HG03342 (cell line): Measurements from ENCODE around the gene MAP4.
"Not testable (repeated sequence)": the region's sequence is repeated elsewhere in the genome, so short reads cannot be mapped to it uniquely, and the experiment has no call there.

Source experiments
- ATAC-seq: cut with Tn5 transposase; IDR thresholded peaks from one replicate; pipeline ENCODE4 v1.9.1; 2021; ENCODE audit warnings: mild to moderate bottlenecking, moderate library complexity; ENCODE audit not compliant: unreplicated experiment

Gene MAP4

DNA sequence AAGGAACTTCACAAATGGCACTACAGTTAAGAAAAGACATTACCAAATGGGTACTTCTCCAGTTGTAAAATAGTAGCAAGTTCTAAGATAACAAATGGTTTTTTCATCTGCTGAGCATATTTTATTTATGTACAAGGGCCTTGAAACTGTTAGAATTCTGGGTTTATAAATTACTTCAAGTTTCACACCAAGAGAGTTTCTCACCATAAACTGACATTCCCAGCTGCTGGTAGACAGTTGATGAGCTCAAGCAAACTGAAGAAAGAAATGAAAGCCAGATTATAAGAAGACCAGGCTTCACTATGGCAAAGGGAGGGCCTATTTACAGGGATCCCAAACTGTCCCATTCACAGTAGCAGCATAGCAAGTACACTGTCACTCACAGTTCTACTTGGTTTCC, 113.5 kb downstream of the MAP4 start:
- ATAC-seq = no peak

DNA sequence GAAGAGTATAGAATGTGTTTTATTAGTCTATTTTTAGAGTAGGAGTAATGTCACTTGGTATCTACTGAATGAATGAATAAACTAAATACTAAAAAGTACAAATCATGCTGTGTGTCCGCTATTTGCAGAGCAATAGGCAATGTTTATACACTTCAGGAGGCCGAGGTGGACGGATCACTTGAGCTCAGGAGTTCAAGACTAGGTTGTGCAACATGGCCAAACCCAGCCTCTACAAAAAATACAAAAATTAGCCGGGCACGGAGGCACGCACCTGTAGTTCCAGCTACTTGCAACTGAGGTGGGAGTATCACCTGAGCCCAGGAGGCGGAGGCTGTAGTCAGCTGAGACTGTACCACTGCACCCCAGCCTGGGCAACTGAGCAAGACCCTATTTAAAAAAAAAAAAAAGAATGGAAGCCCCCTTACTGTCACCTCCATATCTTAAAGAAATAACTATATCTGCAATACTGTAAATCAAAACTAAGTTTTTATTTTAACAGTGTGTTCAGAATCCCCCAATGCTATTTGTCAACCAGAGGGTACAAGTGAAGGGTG, 114.9 kb downstream of the MAP4 start:
- no peak for ATAC-seq

DNA sequence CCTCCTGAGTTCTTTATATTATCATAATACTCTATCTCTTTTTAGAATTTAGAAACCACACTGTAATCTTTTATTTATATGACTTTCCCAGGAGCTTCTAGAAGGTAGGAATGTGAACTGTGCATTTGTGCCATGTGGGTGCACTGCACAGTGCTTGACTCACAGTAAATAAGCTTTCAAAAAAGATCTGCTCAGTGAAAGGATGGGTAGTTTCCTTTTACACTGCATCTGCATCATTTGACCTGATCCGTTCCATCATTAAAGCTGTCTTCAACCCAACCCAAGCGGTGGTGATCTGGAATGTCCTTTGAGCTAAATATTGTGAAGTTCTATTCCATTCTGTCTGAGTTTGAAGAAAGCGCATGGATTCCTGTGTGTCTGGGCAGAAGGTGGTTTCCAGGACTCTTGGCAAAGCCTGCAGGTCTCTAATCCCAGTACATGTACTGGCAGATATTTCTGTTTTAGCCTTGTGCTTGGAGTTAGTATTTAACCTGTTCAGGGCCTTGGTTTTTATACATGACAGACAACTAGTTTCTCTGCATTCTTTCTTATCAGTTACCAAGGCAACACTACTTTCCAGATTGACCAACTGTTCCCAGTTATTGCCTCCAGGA, 116.6 kb downstream of the MAP4 start:
- ATAC-seq = no peak

DNA sequence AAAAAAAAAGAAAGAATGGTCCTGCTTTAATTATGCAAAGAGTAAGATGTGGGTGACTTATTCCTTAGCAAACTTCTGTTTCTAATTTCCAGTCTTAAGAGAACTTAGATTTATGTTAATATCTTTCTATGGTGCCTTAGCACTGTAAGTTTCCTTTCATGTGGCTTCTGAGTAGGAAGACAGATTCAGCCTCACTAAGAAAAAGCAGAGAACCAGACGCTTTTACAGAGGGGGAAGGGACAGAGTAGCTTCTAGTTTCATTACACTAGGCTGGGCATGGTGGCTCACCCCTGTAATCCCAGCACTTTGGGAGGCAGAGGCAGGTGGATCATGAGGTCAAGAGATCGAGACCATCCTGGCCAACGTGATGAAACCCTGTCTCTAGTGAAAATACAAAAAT, 118.3 kb downstream of the MAP4 start:
- no peak for ATAC-seq

DNA sequence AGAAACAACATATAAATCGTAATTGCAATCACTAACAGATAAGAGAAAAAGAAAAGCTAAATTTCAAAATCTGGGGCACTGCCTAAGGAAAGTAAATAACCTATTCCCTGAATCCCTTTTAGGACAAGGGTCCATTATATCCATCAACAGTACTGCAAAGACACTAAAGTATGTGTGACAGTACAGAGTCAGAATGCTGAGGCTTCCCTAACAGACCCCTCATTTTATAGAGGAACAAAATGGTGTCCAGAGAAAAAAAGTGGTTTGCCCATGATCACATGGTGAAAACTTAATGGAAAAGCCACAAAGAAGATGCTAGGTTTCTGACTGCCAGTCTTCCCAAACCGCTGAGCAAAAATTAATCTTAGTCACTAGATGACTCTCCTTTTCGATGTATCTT, 119.5 kb downstream of the MAP4 start:
- no peak for ATAC-seq

DNA sequence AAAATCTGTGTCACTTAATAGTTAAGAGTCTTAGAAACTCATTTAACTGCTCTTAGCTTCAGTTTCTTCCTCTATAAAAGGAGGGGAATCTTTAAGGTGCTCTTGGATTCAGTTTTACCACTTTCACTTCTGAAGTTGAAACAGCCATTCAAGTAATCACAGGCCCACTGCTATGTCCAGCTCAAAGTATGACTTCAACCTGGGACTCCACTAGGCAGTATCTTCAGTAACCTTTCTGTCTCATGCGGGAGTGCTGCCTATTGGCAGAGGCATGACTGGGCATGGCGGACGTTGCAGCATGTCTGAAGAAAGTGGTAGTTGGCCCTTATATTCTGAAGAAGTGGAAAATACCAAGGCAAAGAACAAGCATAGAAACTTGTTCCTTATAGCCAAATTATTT, 121.0 kb downstream of the MAP4 start:
- no peak for ATAC-seq

DNA sequence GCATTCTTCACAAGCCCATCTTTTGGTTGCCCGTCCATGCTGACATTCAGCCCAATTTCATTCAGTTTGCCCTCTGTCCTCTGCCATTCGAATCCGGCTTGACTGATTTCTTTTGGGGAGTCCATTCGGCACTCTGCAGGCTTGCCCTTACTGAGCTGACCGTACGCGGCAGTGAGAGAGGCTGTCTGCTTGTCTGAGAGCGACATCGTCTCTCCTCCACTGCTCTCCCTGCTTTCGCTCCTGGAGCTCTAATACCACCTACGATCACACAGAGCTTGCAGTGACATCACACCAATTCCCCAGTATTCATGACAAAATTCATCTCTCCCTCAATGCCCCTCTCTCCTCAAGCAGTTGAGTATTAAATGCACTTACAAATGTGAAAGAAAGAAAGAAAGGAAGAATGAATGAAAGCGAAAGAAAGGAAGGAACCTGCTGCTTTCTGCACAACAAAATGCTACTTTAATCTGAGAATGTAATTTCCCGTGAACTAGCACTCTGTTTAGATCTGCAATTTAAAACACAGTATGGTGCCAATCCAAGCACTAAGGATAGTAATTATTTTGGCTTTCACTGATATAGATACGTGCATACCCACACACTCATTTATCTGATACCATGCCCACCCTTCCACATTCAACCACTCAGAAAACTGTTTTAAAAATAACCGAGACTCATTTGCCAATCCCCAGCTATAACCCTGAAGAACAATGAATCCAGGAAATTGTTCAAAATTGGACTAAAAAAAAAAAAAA, 123.8 kb downstream of the MAP4 start:
- ATAC-seq = no peak

DNA sequence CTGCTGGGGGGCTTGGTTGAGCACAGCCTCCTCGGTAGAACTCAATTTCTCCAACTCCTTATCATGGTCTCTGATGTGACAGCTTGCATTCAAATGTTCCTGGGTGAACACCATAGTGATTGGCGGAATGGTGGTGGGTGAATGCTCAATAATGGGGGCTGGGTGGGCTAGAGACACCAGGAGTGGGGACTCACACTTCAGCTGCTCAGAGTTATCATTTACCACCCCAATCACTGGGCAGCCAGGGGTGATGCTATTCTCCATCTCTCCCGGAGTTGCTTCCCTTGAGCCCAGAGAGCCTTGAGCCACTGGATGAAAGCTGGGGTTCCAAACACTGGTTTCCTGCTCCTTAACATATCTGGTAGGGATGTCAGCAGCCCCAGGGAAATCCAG, 124.6 kb downstream of the MAP4 start:
- ATAC-seq = no peak

DNA sequence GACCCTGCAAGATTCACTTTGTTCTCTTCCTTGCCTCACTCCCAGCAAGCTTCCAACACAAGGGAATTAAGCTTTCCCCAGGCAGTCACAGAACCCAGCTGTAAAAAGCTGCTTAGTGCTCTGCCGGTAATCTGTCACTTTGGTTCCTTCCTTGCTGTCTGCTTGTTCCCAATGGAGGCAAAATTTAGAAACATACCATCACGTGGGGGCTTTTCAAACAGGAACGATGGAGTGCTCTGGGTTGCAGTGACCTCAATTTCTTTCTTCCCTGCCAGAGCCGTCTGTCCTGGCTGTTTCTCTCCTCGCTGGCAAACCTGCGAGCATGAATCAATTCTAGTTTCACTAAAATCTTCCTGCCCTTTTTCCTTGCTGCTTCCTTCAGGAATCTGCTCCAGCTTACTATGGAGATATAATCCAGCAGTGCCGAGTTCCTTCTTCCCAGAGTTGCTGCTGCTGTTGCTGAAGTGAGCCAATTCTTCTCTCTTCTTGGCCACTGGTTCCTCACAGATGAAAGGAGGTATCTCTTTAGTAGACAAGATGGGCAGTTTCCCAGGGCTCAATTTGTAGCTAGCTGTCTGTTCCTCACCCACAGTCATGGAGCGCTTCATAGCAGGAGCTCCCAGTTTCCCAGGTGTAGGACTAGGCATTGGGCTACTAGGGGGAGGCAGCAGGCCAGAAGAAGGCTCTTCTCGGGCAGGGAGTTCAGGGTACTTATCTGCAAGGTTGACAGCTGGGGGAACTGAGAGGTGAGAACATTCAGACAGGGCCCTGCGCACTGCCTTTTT, 125.2 kb downstream of the MAP4 start:
- no peak for ATAC-seq

DNA sequence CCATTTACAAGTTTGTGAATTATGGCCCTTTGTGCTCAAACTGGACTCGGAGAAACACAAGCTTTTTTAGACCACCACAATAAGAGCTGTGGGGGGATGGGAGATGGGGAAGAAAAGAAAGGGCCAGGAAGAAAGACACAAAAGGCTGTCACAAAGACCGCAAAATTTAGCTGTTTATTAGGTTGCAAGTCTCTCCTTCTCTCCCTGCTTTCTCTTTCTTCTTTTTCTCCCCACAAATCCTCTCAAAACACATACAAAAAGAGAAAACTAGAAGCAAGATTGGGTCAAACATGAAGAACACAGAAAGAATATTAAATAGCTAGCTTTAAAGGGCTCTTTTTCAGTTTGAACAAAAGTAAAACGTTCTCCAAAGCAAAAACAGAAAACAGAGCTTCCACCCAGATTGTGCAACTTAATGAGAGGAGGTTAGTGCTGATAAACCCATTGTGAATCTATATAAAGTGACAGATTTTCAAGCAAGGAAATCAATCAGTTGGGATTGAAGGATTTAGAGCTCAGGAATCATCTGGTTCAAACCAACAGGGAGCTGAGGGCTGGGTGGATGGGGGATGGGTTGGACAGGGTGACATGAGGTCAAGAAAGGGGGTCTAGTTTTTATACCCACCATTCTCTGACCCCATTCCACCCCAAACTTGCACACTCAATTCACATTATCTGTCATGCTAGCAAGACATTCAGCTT, 125.9 kb downstream of the MAP4 start:
- no peak for ATAC-seq

DNA sequence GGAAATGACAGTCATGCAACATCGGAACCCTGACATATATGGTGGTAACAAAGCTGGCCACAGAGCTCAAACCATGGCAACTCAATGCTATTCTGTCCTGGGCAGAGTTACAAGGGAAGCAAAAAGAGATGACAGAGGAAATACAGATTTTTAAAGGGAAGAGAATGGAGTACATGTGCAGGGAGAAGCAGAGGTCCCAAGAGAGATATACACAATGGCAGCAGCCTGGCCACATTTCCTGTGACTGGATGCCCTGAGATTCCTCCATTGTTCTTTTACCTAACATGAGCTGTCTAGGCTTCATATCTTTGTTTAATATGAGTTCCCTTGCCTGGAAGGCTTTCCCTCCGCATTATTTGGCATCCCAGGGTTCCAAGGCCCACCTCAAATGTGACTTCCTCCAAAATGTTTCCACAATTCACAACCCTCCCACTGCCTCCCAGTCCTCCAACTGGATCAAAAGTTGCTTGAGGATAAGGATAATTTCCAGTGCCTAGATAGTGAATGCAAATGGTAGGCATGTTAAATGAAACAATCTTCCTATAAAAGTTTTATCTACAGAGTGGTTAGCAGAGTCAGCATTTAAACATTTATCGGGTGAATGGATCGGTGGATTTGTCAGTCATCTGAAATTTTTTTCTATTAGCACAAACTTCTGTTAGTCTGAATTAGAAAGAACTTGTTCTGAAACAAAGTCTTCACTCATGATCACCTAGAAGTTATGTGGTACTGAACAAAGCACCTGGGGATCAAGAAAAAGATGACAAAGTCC, 127.0 kb downstream of the MAP4 start:
- ATAC-seq = no peak

DNA sequence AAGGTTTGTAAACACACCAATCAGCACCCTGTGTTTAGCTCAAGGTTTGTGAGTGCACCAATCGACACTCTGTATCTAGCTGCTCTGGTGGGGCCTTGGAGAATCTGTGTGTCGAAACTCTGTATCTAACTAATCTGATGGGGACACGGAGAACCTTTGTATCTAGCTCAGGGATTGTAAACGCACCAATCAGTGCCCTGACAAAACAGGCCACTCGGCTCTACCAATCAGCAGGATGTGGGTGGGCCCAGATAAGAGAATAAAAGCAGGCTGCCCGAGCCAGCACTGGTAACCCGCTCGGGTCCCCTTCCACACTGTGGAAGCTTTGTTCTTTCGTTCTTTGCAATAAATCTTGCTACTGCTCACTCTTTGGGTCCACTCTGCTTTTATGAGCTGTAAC, 128.2 kb downstream of the MAP4 start:
- ATAC-seq = not testable (repeated sequence)

DNA sequence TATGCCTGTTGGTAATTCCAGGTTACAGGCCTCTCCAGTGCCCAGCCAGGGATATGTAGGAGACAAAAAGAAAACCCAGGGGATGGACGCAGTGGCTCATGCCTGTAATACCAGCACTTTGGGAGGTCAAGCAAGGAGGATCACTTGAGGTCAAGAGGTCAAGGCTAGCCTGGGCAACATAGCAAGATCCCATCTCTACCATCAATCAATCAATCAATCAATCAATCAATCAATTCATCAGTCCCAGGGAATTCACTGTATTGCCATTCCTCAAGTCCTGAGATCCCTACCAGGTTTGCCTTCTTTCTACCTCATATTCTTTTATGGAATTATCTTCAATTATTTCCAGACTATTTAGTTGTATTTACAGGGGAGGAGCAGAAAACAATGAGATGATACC, 131.0 kb downstream of the MAP4 start:
- no peak for ATAC-seq

DNA sequence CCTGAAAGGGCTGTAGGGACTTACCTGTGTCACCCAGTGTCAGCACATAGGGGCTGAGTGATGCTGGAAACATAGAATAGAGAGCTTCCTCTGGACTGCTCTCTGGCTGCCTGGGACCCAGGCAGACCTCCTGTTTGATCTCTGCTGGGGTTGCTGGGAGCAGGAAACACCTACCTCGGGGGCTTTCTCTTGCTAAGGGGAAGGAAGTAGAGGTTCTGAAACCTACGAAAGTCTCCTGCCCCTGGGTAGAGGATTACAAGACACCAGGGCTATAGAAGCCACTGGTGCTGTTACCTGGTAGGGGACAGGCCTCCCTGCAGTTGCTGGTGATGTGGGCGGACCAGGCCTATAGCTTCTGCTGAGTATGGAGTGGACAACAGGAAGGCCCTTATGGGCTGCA, 131.6 kb downstream of the MAP4 start:
- no peak for ATAC-seq

DNA sequence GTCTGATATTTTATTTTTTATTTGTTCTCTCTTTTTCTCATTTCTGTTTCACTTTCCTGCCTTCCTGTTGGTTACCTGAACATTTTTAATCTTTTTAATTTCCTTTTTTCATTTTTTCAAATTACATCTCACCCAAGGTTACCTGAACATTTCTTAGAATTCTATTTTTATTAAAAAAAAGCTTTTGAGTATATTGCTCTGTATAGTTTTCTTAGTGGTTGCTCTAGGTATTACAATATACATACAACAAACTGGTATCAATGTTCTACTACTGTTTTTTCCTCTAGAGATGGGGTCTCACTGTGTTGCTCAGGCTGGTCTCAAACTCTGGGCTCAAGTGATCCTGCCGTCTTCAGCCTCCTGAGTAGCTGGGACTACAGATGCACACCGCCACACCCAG, 133.9 kb downstream of the MAP4 start:
- ATAC-seq = no peak

DNA sequence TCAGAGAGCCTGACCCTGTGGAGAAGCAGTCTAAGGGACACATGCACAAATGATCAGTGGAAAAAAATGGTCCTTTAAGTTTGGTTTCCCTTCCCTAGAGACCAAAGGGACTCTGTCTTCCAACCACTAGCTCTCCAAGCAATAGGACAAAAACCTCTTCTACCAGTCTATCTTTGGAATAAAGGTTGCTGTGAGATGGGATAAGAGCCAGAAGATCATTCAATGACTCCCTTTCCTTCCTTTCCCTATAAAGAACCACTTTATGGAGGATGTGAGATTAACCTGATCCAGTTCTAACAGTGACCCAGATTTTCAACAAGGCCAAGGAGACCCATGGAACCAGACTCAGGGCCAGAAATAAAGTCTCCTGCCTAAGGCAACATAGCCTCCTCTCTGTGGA, 138.5 kb downstream of the MAP4 start:
- no peak for ATAC-seq

DNA sequence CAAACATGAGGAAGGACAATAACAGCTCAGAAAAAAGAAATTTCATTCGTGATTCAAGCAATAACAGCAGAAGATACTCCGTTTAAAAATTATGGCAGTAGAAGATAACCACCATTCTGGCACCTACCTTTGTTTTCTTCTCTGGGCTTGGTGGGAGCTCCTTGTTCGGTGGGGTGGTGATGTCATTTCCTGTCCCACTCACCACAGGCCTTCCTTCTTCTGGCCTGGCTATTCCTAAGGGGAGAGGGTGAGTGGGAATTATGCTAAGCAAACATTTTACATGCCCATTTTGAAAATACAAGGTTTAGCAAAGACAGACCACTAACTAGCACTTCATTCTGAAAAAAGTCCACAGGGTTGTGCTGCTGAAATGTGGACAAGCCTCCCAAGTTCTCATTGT, 138.9 kb downstream of the MAP4 start:
- no peak for ATAC-seq

DNA sequence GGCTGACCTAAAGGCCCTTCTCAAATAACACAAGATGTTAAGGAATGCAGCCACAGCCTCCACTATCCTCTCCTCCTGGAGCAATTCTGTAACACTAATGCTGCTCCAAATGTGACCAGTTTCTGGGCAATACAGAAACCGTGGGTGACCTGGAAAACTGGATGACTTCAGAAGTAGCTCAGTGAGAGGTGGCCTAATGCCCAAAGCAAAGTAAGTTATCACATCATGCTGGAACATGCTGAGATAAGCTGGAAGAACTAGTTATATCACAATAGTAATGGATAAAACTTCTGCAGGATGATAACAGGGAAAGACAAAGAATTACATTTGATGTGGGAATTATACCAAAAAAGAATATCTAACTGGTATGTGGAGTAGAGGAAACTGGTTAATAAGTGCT, 141.3 kb downstream of the MAP4 start:
- ATAC-seq = no peak

DNA sequence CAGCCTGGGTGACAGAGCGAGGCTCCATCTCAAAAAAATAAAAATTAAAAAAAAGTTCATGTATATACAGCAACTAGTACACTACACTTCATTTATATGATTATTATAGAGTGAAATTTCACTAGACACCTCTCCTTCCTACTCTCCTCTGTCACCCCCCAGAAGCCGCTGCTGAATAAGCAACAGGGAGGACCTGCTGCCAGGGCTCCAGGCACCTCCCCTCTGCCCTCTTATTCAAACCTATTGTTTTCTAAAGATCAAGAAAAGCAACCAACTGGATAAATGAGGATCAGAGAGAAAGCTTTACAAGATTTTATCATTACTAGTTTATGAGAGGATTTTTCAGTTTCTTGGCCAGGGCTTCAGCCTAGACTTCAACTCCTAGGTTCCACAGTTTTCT, 141.8 kb downstream of the MAP4 start:
- ATAC-seq = no peak

DNA sequence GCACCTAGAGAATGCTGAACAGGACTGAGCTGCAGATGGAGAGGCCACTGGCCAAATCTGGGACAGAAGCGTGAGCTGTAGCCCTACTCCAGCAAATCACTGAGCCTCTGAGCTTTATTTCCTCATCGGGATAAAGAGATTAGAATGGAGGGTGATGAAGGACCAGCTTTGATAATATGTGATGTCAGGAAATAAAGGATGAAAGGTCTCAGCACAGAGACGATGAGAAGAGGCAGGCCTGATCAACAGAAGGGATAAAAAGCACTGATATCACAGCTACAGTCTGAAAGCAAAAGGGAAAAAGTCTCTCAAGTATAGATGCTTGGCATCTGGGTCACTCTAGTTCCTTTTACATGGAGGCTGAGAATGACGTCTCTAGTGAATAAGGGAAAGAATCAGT, 143.3 kb downstream of the MAP4 start:
- no peak for ATAC-seq

DNA sequence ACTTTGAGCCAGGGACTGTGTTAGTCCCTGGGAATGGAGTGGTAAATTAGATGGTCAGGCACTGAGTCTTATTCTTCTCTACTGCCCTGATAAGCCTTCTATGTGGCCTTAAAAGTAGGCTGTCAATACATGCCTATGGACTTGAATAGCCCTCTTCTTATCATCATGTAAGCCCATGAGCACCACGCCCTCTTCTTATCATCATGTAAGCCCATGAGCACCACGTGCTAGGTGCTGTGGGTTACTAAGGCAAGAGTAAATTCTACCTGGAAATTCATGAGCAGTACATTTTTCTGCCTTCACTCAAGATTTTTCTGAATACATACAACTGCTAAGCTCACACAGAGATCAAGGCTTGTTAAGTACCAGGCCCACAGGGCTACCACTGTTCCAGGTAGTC, 144.8 kb downstream of the MAP4 start:
- ATAC-seq = no peak
